Pancreas (tissue), 10 donors: ENCODE data around the gene NRIP1. TPM values are rescaled to one million over a fixed set of nuclear protein-coding genes. Genes with fewer than 3 reads are reported as not detected.
"Not testable (repeated sequence)": the region's sequence is repeated elsewhere in the genome, so short reads cannot be mapped to it uniquely, and the experiment has no call there.

ENCODE experiments used
- ATAC-seq, 4 donors: fragments of 200-7000 bp; cut with Tn5 transposase; one replicate each; pipeline versions ENCODE4 v1.8.0 to v1.9.1; 2020; ENCODE audit warnings: mild to moderate bottlenecking in 4 of 4, moderate library complexity in 4 of 4
- DNase-seq, 6 donors: peaks; one replicate each; pipeline ENCODE4 v3.0.0-alpha.2; 2020
- FAIRE-seq: peaks from 2 replicates; lab custom pipeline; 2012; peaks lifted over from hg19 to GRCh38; lab: Jason Lieb, UNC
- H3K27ac ChIP-seq, 4 donors: fragments of 200-600 bp; sonication (generic); 1 replicate in 3 of 4; 2 replicates in 1 of 4; pipeline versions ENCODE4 v1.5.0 to v1.8.0; 2020
- H3K27me3 ChIP-seq, 4 donors: fragments of 200-600 bp; one replicate each; pipeline ENCODE4 v1.8.0; 2021
- H3K36me3 ChIP-seq, 3 donors: fragments of 200-600 bp; sonication (generic) in 1 of 3; one replicate each; pipeline versions ENCODE4 v1.5.0 to v1.8.0; 2020 to 2021
- H3K4me1 ChIP-seq, 3 donors: fragments of 200-600 bp; one replicate each; pipeline ENCODE4 v1.8.0; 2021
- H3K4me3 ChIP-seq, 4 donors: fragments of 200-600 bp; sonication (generic) in 2 of 4; one replicate each; pipeline versions ENCODE4 v1.5.0 to v1.8.0; 2020 to 2021
- H3K9me3 ChIP-seq, 4 donors: fragments of 200-600 bp; one replicate each; pipeline ENCODE4 v1.8.0; 2021
- CTCF ChIP-seq, 4 donors: fragments of 200-600 bp; sonication (generic) in 3 of 4; IDR thresholded peaks; one replicate each; pipeline versions ENCODE4 v1.5.0 to v1.8.0; 2021; ENCODE audit warnings: antibody characterized with exemption in 4 of 4
- WGBS, 2 donors: extraction: QIAGEN DNeasy Blood & Tissue Kit; methylation state at CpG; one replicate each; pipeline ENCODE4 v1.1.7; 2013; 5-methylcytosine and 5-hydroxymethylcytosine counted together
- intact Hi-C, 3 donors: fragments of 100-400 bp; cut with DNase I; formaldehyde crosslinking; loops; one replicate each; pipeline versions ENCODE4 v1.11.1 to v1.14.2; 2022
- polyA plus RNA-seq, 2 donors: library from polyadenylated mRNA; stranded (reverse); fragments of 200-250 nt; gene quantifications; one replicate each; pipeline ENCODE4 v1.2.3, GENCODE V29; 2013
- total RNA-seq, 6 donors: library from RNA; stranded (reverse); fragmentation: NEBNext Ultra II Directional in 4 of 6; extraction: Animal tissue kit (Norgen Biotek cat#: 25700) in 4 of 6; gene quantifications; one replicate each; pipeline versions ENCODE4 v1.2.1 to v1.2.4, GENCODE V29; 2021 to 2023
- donor health status: healthy with polysubstance abuse.
- donor health status: DM: no; HTN: no; CAD: no; lungs with moderate emphysema.
- donor health status: DM: no; HTN: no; CAD: no.
- donor health status: control.
- donor health status: control.
- donor health status: Bipolar disorder and iron deficiency.
- donor health status: DM: yes; HTN: yes; CAD: no.
- donor health status: DM: no; HTN: no; CAD: no.
- donor health status: DM: no; HTN: no; CAD: no.
- donor health status: DM: yes; HTN: yes; CAD: no.

Gene NRIP1
- total and polyA plus RNA-seq, 8 donors, result 3.7 to 33.5 (median 24.1) TPM

- peaks cover 18 to 40% (median 22%) of the 10 kb centered on the region in 3 donors for H3K4me1 ChIP-seq
- TF ChIP-seq CTCF (IDR thresholded peaks at IDR 0.05), result no peak
- intact Hi-C loops, result no loop called here
- FAIRE-seq (no peak), ATAC-seq (no peak), DNase-seq (no peak)
- H3K9me3 ChIP-seq, result no peaks in the 10 kb centered on the region
- 98 to 100% methylated on average over 2 to 3 of the region's 4 CpGs for WGBS, 2 donors
- H3K27me3 ChIP-seq, result no peaks in the 10 kb centered on the region
- H3K4me3 ChIP-seq, result no peak overlapping the region
- H3K36me3 ChIP-seq, result no peaks in the 10 kb centered on the region
- no peak overlapping the region for H3K27ac ChIP-seq
Measured at GRCh38 chr21:15031790-15032357, 32.9 kb downstream of the NRIP1 start.

- WGBS, 2 donors, result 87 to 88% methylated on average over 8 to 12 of the region's 14 CpGs
- FAIRE-seq, ATAC-seq, intact Hi-C loops, H3K27ac ChIP-seq, H3K36me3 ChIP-seq, H3K27me3 ChIP-seq, H3K9me3 ChIP-seq, DNase-seq, H3K4me3 ChIP-seq: not testable (repeated sequence)
- H3K4me1 ChIP-seq, result peaks cover 18 to 42% (median 22%) of the 10 kb centered on the region in 3 donors
Measured at GRCh38 chr21:15031362-15031761, 33.4 kb downstream of the NRIP1 start.

- DNase-seq, ATAC-seq, FAIRE-seq, H3K27ac ChIP-seq, H3K36me3 ChIP-seq, H3K27me3 ChIP-seq, intact Hi-C loops, H3K4me3 ChIP-seq, H3K9me3 ChIP-seq: not testable (repeated sequence)
- H3K4me1 ChIP-seq, result peaks cover 22 to 38% (median 22%) of the 10 kb centered on the region in 3 donors
- WGBS, 2 donors, result 98 to 100% methylated on average over 8 of the region's 8 CpGs
Measured at GRCh38 chr21:15030861-15031260, 33.9 kb downstream of the NRIP1 start.

- 90 to 93% methylated on average over 4 of the region's 4 CpGs for WGBS, 2 donors
- Histone ChIP-seq H3K4me3 (no peak overlapping the region), H3K4me1 (peaks cover 14 to 23% (median 14%) of the 10 kb centered on the region in 3 donors), H3K27ac (no peak overlapping the region), H3K9me3 (no peaks in the 10 kb centered on the region), H3K27me3 (no peaks in the 10 kb centered on the region), H3K36me3 (no peaks in the 10 kb centered on the region)
- ATAC-seq, result no peak
- intact Hi-C loops, result no loop called here
- no peak for TF ChIP-seq CTCF (IDR thresholded peaks at IDR 0.05)
- no peak for FAIRE-seq
- no peak for DNase-seq
Measured at GRCh38 chr21:15029077-15029476, 35.7 kb downstream of the NRIP1 start.

GRCh38 chr21:15028186-15028585, 36.6 kb downstream of the NRIP1 start:
- Histone ChIP-seq H3K4me1 (peaks cover 6 to 15% (median 14%) of the 10 kb centered on the region in 3 donors), H3K4me3 (no peak overlapping the region), H3K27me3 (no peaks in the 10 kb centered on the region), H3K27ac (no peak overlapping the region), H3K36me3 (no peaks in the 10 kb centered on the region), H3K9me3 (no peaks in the 10 kb centered on the region)
- FAIRE-seq (no peak), DNase-seq (no peak), ATAC-seq (peak in 1 of 4 donors; percentile 25)
- 77 to 82% methylated on average over 3 of the region's 3 CpGs for WGBS, 2 donors
- no peak for TF ChIP-seq CTCF (IDR thresholded peaks at IDR 0.05)
- intact Hi-C loops, result no loop called here

- TF ChIP-seq CTCF (IDR thresholded peaks at IDR 0.05), result no peak
- no peak for ATAC-seq
- Histone ChIP-seq H3K4me3 (no peak overlapping the region), H3K4me1 (peaks cover 6 to 17% (median 15%) of the 10 kb centered on the region in 3 donors), H3K27me3 (no peaks in the 10 kb centered on the region), H3K9me3 (no peaks in the 10 kb centered on the region), H3K27ac (no peak overlapping the region), H3K36me3 (no peaks in the 10 kb centered on the region)
- intact Hi-C loops, result no loop called here
- 48 to 49% methylated on average over 5 of the region's 5 CpGs for WGBS, 2 donors
- no peak for FAIRE-seq
- DNase-seq, result no peak
Measured at GRCh38 chr21:15027056-15027455, 37.7 kb downstream of the NRIP1 start.
